ENCODE data around the gene TJP1.

Gene TJP1

DNA sequence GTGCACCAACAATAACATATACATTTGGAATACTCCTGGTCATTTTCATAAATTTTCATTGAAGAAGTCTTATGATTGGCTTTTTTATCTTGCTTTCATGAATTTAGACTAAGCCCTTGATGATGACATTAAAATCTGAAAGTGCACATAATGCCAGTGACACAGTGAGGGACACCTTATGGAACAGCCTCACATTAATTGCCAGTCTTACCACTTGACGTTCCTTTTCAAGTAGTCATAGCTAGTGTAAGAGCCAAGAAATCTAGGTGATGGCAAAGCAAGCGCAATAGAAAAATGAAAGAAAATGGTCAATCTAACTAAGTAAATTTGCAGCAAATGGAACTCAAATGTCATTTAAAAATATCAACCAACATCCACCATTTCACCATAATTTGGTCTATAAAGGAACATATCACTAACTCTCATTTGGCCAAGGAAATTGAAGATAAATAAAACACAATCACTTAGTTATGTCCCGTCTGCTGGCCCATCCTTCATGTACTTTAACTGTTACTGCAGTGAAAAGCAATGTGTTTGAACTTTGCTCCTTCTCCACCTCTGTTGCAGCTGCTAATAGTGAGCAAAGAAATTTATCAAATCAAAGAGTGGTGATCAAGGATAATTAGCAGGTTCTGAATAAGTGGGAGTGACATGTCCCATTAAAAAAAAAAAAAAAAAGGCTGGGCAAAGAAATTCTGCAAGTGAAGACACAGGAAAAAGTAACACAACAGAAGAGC, 110.0 kb downstream of the TJP1 start:
- no peak for DNase-seq (ENCODE audit: low read depth)
- no peak overlapping the region for H3K4me3 ChIP-seq (ENCODE audit: low read depth, low read length)
- TF ChIP-seq, protein P1, sequence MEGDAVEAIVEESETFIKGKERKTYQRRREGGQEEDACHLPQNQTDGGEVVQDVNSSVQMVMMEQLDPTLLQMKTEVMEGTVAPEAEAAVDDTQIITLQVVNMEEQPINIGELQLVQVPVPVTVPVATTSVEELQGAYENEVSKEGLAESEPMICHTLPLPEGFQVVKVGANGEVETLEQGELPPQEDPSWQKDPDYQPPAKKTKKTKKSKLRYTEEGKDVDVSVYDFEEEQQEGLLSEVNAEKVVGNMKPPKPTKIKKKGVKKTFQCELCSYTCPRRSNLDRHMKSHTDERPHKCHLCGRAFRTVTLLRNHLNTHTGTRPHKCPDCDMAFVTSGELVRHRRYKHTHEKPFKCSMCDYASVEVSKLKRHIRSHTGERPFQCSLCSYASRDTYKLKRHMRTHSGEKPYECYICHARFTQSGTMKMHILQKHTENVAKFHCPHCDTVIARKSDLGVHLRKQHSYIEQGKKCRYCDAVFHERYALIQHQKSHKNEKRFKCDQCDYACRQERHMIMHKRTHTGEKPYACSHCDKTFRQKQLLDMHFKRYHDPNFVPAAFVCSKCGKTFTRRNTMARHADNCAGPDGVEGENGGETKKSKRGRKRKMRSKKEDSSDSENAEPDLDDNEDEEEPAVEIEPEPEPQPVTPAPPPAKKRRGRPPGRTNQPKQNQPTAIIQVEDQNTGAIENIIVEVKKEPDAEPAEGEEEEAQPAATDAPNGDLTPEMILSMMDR (IDR thresholded peaks at IDR 0.05; ENCODE audit: insufficient read depth, low read depth, low read length, missing control alignments), result no peak

DNA sequence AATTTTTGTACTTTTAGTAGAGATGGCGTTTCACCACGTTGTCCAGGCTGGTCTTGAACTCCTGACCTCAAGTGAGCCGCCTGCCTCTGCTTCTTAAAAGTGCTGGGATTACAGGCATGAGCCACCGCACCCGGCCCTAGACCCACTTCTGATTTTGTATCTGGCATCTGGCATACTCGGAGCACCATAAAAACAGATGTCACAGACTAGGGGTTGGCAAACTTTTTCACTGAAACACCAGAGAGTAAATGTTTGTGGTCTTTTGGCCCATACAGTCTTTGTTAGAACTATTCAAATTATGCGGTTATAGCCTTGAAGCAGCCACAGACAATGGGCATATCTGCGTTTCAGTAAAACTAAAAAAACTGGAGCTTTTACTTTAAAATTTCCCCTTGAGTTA, 110.7 kb downstream of the TJP1 start:
- no peak overlapping the region for H3K4me3 ChIP-seq (ENCODE audit: low read depth, low read length)
- TF ChIP-seq, protein P1 (IDR thresholded peaks at IDR 0.05; ENCODE audit: insufficient read depth, low read depth, low read length, missing control alignments), result no peak
- no peak for DNase-seq (ENCODE audit: low read depth)

DNA sequence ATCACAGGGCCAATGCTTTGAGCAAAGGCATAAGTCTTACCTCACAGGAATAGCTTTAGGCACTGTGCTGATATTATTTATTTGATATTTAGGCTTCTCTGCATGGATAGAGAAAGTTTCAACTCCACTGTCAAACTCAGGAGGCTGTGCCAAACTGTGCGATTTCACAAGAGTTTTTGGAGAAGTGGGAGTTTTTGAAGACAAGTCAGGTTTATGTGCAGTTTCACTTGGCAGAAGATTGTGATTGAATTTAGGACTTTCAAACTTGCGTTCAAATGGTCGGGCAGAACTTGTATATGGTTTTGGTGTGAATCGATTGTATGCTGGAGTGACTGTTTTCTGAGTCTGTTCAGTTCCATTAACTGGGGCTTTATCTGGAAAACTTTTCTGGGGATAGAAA, 113.7 kb downstream of the TJP1 start:
- TF ChIP-seq, protein P1 (IDR thresholded peaks at IDR 0.05; ENCODE audit: insufficient read depth, low read depth, low read length, missing control alignments), result no peak
- no peak for DNase-seq (ENCODE audit: low read depth)
- no peak overlapping the region for H3K4me3 ChIP-seq (ENCODE audit: low read depth, low read length)

DNA sequence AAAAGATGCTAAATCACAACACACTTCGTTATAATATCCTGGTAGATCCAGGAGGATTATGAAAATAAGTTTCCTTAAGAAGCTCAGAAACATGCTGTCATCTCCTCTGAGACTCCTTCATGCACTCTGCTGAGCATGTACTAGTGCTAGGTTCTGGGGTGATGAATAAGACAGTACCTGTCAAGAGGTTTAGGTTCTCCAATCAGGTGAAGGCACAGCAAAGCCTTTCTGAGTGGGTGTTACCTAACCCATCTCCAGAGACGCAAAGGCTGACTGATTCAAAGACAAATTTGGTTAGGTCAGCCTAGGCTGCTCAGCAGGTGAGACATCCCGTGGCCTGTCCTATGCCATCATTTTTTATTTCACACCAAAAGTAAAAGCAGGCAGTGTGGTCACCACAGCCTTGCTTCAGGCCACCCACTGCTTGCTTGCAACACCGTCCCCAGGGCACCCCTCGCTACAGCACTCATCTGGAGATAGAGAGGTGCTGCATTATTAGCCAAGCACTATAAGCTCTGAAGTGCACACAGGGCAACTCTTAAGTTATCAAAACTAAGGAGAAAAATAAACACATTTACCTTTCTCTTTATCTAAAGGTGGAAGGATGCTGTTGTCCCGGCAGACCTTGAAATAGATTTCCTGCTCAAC, 117.2 kb downstream of the TJP1 start:
- no peak for DNase-seq (ENCODE audit: low read depth)
- TF ChIP-seq, protein P1 (IDR thresholded peaks at IDR 0.05; ENCODE audit: insufficient read depth, low read depth, low read length, missing control alignments), result no peak
- no peak overlapping the region for H3K4me3 ChIP-seq (ENCODE audit: low read depth, low read length)

DNA sequence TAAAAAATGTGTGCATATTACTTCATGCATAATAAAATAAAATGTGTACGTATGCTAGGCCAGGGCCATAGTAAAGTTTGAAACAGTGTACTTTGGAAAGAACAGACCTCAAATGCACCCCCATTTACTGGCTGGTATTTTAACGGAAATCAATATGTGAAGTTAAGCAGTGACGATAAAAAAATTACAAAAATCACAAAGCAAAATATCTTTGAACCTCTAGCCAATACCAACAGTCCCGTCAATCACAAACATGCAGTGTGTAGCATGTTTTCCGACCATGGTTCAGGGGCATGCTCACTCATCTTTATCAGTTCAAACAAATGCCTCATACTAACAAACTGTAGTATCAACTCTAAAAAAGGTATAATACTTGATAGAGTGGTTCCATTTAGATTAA, 121.1 kb downstream of the TJP1 start:
- TF ChIP-seq, protein P1 (IDR thresholded peaks at IDR 0.05; ENCODE audit: insufficient read depth, low read depth, low read length, missing control alignments), result no peak
- no peak overlapping the region for H3K4me3 ChIP-seq (ENCODE audit: low read depth, low read length)
- DNase-seq (ENCODE audit: low read depth), result no peak

DNA sequence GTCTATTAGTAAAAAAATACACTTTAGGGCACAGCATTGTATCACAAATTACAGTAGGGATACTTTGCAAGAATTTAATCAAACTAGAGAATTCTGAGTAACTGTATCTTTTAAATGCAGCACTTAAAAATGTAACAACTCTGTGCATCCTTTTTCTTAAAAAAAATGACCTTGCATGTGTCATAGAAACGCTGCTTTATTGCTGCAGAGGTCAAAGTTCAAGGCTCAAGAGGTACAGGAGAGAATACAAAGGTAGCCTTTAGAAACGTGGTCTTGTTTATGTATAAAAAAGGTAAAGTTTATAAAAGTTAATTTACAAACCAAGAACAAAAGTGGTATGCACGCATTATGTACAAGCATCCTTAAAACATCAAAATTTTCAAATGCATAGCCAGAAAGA, 122.0 kb downstream of the TJP1 start:
- H3K4me3 ChIP-seq (ENCODE audit: low read depth, low read length), result no peak overlapping the region
- TF ChIP-seq, protein P1 (IDR thresholded peaks at IDR 0.05; ENCODE audit: insufficient read depth, low read depth, low read length, missing control alignments), result no peak
- no peak for DNase-seq (ENCODE audit: low read depth)

Data from GM12865 (cell line).